ENCODE results near the gene DCAF7.

Gene DCAF7

DNA sequence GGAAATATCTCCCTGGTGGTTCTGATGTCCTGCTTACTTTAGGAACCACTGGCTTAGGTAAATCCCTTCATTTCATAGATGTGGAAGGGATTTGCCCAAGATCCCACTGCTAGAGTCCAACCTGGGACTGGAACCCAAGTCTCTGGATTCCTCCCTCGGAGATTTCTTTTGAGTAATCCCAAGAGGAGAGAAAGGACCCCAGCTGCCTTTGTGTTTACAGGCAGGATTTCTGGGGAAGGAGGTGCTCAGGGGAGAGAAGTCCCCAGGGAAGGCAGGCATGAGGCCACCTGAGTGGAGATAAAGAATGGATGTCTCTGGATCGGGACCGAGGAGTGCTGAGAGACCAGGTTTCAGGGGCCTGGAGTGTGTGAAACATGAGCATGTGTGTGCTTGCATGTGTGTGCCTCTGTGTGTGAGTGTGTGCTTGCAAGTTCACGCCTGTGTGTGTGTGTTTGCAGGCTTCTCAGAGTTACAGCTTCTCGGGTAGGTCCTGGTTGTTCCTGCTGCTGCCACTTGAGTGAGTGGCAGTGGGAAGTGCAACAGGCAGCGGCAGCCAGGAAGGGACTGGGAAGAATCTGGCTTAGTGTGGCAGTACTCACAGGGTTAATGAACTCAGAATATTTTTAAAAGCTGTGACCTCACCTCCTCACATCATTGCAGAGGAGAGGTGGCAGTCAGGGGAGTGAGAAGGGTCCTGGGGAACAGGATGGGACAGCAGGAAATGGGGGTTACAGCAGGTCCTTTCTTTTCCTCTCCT lies 24.9 kb upstream of the DCAF7 start:
- DNase-seq: no peak

DNA sequence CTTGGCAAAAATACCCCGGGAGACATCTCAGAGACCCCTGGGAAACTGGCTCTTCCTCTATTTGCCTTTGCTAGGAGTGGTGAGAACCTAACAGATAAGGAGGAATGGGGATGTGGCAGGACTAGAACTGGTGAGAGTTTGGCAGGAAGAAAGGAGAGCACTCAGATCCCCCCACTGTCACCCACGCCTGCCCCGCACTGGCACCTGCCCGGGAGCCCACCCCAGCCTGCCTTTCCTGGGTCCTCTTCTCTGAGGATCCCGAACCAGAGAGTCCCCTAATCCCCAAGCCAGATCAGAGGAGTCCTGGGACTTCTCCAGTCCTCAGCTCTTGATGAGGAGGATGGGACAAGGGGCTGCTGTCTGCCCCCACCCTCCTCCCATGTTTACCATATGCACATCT lies 23.4 kb upstream of the DCAF7 start:
- DNase-seq: no peak

GRCh38 chr17:63528183-63528582 lies 22.1 kb upstream of the DCAF7 start:
- DNase-seq: no peak

DNA sequence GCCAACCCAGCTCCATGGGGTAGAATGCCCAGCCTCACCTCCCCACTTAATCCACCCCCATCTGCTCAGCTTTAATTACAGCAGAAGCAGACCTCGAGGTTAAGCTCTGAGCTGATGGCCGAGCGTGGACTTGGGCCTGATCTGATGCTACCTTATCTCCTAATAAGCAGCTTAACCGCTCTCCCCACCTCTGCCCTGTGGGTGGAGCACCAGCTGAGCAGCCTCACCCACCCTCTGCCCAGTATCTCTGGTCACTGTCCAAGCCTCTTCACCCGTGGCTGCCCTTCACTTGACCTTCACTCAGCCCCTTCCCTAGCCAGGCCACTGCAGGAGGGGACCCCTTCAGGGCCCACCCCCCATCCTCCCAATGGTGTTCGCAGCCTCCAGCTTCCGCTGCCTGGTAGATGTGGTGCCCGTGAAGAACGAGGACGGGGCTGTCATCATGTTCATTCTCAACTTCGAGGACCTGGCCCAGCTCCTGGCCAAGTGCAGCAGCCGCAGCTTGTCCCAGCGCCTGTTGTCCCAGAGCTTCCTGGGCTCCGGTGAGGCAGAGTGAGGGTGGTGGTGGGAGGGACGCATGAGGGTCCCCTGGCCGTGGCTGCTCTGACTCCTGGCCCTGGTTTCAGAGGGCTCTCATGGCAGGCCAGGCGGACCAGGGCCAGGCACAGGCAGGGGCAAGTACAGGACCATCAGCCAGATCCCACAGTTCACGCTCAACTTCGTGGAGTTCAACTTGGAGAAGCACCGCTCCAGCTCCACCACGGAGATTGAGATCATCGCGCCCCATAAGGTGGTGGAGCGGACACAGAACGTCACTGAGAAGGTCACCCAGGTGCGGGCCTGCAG lies 20.3 kb upstream of the DCAF7 start:
- no peak for DNase-seq

GRCh38 chr17:63530557-63531021 lies 19.7 kb upstream of the DCAF7 start:
- no peak for DNase-seq

DNA sequence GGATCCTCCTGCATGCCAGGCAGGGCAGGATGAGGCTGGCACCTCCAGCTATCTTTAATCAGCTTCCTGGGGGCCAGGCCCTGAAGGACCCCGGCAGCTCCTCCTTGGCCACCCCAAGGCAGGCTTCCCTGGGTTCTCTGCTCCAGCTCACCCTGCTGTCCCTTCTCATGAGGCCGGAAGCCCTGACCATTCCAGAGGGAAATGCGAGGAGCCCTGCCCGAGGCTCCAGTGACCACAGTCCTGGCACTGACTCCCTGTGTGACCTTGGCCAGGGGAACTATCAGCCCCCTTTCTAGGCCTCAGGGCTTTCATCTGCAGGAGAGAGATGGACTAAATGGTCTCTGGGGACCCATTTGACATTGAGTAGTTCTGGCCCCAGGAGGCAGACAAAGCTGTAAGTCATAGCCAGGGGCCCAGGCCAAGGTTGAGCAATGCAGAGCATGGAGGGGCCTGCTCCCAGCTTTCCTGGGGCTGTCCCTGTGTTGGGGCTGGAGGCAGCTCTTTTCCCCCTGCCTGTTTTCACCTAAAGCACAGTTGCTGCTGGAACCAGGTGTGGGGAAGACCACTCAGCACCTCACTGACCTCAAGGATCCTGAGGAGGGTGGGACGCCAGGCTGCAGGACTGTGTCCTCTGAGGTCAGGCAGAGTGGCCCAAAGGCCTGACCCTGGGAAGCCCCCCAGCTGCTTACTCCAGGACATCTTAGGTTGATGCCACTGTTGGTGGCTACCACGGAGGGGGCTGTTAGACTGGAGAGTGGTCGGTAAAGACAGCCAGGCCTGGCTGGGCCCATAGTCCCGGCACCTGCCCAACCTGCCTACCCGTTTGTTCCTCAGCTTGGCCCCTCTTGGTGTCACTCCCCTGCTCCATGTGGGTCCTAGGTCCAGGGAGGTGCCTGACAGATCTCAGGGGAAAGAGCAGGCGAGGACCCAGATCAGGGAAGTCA lies 19.0 kb upstream of the DCAF7 start:
- DNase-seq: no peak

DNA sequence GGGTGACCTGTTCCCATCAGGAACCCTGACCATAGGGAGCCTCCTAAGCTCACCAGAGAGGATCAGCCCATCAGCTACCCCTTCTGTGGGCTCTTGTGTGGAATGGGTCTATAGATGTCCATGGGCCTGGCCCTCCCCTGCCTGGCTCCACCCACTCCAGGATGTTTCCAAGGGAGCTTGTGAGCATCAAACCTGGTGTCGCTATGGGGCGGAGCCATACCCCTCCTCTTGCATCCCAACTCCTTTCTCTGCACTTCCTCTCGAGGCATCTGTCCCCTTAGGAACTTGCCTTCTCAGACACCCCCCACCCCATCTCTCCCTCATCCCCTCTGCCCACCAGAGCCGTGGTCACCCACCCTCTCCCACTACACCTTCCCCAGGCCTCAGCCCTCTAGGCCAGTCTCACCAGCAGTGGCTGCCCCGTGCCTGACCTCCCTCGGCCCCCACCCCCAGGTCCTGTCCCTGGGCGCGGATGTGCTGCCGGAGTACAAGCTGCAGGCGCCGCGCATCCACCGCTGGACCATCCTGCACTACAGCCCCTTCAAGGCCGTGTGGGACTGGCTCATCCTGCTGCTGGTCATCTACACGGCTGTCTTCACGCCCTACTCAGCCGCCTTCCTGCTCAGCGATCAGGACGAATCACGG lies 16.7 kb upstream of the DCAF7 start:
- no peak for DNase-seq

DNA sequence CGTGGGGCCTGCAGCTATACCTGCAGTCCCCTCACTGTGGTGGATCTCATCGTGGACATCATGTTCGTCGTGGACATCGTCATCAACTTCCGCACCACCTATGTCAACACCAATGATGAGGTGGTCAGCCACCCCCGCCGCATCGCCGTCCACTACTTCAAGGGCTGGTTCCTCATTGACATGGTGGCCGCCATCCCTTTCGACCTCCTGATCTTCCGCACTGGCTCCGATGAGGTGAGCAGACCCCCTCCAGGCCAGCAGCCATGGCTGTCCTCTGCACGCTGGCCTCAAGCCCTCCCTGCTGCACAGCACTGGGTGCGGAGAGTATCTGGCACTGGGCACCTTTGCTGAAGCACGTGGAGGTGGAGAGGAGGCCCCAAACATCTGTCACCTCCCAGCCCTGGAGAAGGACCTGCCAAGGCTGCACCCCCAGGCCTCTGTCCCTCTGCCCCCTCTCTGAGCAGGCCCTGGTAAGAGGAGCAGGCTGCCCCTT lies 16.2 kb upstream of the DCAF7 start:
- no peak for DNase-seq

DNA sequence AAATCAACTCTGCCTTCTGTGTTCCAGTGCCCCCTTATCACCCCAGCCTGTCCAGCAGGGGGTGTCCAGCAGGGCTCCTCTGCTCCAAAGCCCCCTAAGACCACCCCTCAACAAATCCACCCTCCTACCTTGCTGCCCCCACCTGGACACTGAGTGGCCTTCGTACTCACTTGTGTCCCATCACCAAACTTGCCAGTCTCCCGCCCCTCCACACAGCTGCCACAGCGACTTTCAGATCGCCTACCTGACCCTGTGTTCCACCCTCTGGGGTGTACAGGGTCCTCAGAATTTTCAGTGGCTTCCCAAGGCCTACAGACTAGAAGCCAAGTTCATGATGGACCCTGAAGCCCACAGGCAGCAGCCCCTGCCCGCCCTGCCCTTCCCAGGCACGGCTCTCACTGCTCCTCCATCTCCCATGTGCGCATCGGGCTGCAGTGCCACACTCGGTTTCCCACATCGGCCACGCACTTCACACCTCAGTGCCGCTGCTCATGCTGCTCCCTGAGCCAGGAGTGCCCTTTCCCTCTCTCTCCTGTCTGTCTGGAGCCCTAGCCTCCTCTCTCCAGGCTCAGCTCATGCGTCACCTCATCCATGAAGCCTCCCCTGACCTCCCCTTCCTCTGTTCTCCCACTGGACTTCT lies 15.3 kb upstream of the DCAF7 start:
- no peak for DNase-seq

- DNase-seq: no peak
Observed at GRCh38 chr17:63535640-63536039, 14.6 kb upstream of the DCAF7 start.

DNA sequence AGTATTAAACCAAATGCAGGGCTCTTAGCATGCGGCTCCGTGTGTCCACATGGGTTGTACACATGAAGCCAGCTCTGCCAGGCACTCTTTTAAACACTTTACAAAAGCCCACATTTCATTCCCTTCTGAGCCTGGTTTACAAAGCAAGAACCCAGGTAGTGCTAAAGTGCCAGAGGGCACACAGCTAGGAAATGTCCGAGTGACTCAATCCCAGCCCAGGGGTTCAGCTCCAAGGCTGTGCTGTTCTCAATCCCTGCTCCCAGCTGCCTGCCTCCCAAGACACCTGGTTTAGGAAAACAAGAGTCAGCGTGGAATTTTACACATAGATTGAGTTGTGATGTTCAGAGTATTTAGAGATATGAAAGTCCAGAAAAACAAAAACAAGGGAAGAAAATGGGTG lies 13.3 kb upstream of the DCAF7 start:
- no peak for DNase-seq

DNA sequence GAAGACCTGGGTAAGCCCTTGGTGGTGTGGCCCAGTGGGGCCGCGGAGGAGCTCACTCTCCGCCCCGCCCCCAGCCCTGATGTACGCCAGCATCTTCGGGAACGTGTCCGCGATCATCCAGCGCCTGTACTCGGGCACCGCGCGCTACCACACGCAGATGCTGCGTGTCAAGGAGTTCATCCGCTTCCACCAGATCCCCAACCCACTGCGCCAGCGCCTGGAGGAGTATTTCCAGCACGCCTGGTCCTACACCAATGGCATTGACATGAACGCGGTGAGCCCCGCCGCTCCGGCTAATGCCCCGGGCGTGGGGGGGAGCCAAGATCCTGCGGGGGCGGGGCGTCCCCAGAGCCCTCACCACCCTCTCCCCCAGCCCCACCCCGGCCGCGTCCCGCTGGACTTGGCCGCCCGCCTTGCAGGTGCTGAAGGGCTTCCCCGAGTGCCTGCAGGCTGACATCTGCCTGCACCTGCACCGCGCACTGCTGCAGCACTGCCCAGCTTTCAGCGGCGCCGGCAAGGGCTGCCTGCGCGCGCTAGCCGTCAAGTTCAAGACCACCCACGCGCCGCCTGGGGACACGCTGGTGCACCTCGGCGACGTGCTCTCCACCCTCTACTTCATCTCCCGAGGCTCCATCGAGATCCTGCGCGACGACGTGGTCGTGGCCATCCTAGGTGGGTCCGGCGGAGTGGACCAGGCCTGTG lies 12.1 kb upstream of the DCAF7 start:
- peak in 1 of 4 experiments; percentile 18 for DNase-seq

- DNase-seq: peak in 1 of 4 experiments; percentile 0
Observed at GRCh38 chr17:63538693-63539595, 11.3 kb upstream of the DCAF7 start.

DNA sequence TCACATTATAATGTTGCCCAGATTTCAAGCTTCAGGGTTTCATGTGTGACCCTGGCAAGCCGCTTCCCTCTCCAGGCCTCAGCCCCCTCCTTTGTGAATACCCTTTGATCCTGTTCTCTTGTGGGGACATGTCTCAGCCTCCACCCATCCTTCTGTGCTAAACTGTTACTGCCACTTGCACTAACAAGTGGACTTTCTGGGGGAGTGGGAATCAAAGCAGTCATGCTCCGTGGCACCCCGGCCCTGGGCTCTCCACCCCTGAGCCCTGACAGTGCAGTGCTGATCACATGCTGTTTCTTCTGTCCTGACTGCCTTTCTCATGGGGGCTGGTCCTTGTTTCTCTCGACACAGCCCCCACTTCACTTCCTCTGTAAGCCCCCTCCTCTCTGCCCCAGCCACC lies 9.7 kb upstream of the DCAF7 start:
- no peak for DNase-seq

- no peak for DNase-seq
Observed at GRCh38 chr17:63542218-63542545, 8.1 kb upstream of the DCAF7 start.

DNA sequence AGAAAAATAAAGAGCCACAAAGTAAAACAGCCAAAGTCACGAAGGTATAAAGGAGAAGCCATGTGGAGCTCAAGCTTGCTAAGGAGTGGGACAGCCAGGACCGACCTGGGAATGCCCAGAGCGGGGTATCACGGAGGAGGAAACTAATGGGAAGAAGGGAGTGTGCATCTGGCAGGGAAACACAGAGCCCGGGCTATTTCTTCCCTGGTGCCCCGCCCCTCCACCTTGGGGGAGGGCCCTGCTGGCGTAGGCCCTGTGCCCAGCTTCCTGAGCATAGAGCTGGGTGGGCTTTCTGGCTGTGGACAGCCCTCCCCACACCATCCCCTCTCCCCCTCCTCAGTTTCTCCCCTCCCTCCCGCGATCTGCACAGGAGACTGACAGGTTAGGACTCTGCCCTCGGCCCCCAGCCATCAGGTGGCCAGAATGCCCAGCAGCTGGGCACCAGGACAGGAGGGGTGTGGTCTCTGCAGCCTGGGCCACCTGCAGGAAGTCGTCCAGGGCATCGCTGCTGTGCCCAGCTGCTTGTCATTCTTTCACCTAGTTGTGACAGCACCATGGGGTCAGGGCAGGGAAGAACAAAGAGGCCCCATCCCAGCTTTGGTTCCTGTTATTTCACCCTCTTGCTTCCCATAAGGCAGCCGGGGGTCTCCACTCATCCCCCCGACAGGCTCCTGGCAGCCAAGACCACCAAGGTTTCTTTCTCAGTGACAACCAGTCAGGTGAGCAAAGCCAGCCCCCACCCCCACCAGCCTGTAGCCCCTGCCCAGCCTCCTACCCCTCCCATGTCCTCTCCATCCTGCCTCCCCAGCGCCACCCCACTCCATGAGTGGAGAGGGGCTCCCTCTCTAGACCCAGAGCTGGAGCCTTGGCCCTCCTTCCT lies 7.1 kb upstream of the DCAF7 start:
- DNase-seq: no peak

GRCh38 chr17:63543822-63544420 lies 6.4 kb upstream of the DCAF7 start:
- no peak for DNase-seq
